ENCODE results near the gene IL23A. TPM values are rescaled to one million over a fixed set of nuclear protein-coding genes. Genes with fewer than 3 reads are reported as not detected.

Gene IL23A
- 0.31 and 1.5 TPM in 2 replicates for total RNA-seq (ENCODE audit: low replicate concordance)

- H3K9ac ChIP-seq: peak within 1 kb of the TSS; percentile 38
- H3K9me3 Mint-ChIP-seq: no peaks in the 10 kb centered on the region
- peaks cover 8% of the 10 kb centered on the region for H3K27me3 Mint-ChIP-seq (ENCODE audit: insufficient read depth, low read depth)
- H3K4me3 Mint-ChIP-seq: peak within 1 kb of the TSS; percentile 2
- no peaks in the 10 kb centered on the region for H4K20me1 ChIP-seq (ENCODE audit: low read depth)
- no peak for TF ChIP-seq EZH2 (IDR thresholded peaks at IDR 0.05)
- TF ChIP-seq EZH2phosphoT487 (IDR thresholded peaks at IDR 0.05): no peak
- TF ChIP-seq CTCF (IDR thresholded peaks at IDR 0.05): no peak
- H3K36me3 ChIP-seq: no peaks in the 10 kb centered on the region
- no peaks in the 10 kb centered on the region for H3K36me3 Mint-ChIP-seq
- H3K4me1 Mint-ChIP-seq: peaks cover 11% of the 10 kb centered on the region
- peak within 1 kb of the TSS; percentile 70 for H3K4me2 ChIP-seq
- peak within 1 kb of the TSS; percentile 73 for H3K27ac ChIP-seq
- H3K4me3 ChIP-seq: peak within 1 kb of the TSS; percentile 18
- H3K4me1 ChIP-seq: peaks cover 20% of the 10 kb centered on the region
- peak within 1 kb of the TSS; percentile 55 for H3K27ac Mint-ChIP-seq
- peak within 1 kb of the TSS; percentile 84 for H2AFZ ChIP-seq (replicated peaks)
- H3K27me3 ChIP-seq: no peaks in the 10 kb centered on the region
- H3K79me2 ChIP-seq (ENCODE audit: low read depth): no peaks in the 10 kb centered on the region
- peak; percentile 54 for DNase-seq (ENCODE audit: low spot score)
- H3K9me3 ChIP-seq (ENCODE audit: low read depth): no peaks in the 10 kb centered on the region
- H3F3A ChIP-seq (ENCODE audit: low read depth): peaks cover 35% of the 10 kb centered on the region
Observed at GRCh38 chr12:56338308-56339157, at the start of gene IL23A. TSS of gene IL23A (plus strand) at chr12:56338884. CDS start at chr12:56339045, 161 bp downstream.

- Mint-ChIP-seq H3K4me3 (no peak overlapping the region), H3K36me3 (peaks cover 5% of the 10 kb centered on the region), H3K27ac (no peak overlapping the region), H3K27me3 (ENCODE audit: insufficient read depth, low read depth) (peaks cover 4% of the 10 kb centered on the region), H3K9me3 (no peaks in the 10 kb centered on the region), H3K4me1 (peaks cover 13% of the 10 kb centered on the region)
- Histone ChIP-seq H2AFZ (replicated peaks) (no peak overlapping the region), H3K27me3 (no peaks in the 10 kb centered on the region), H3K79me2 (ENCODE audit: low read depth) (peaks cover 97% of the 10 kb centered on the region), H4K20me1 (ENCODE audit: low read depth) (peaks cover 29% of the 10 kb centered on the region), H3K27ac (no peak overlapping the region), H3F3A (ENCODE audit: low read depth) (peaks cover 4% of the 10 kb centered on the region), H3K9me3 (ENCODE audit: low read depth) (no peaks in the 10 kb centered on the region), H3K4me2 (no peak overlapping the region), H3K4me1 (peaks cover 6% of the 10 kb centered on the region), H3K9ac (peak overlapping the region; percentile 20), H3K36me3 (peaks cover 5% of the 10 kb centered on the region), H3K4me3 (no peak overlapping the region)
- no peak for DNase-seq (ENCODE audit: low spot score)
- no peak for TF ChIP-seq EZH2phosphoT487 (IDR thresholded peaks at IDR 0.05)
Observed at GRCh38 chr12:56293795-56294194, 44.9 kb upstream of the IL23A start.

- peaks cover 5% of the 10 kb centered on the region for H3K27me3 Mint-ChIP-seq (ENCODE audit: insufficient read depth, low read depth)
- peaks cover 5% of the 10 kb centered on the region for H3K36me3 Mint-ChIP-seq
- H2AFZ ChIP-seq (replicated peaks): no peak overlapping the region
- no peak overlapping the region for H3K4me3 ChIP-seq
- peaks cover 11% of the 10 kb centered on the region for H3K4me1 ChIP-seq
- H3K9me3 ChIP-seq (ENCODE audit: low read depth): no peaks in the 10 kb centered on the region
- no peaks in the 10 kb centered on the region for H3K27me3 ChIP-seq
- no peak overlapping the region for H3K4me2 ChIP-seq
- no peak overlapping the region for H3K9ac ChIP-seq
- peaks cover 39% of the 10 kb centered on the region for H4K20me1 ChIP-seq (ENCODE audit: low read depth)
- no peak overlapping the region for H3K27ac Mint-ChIP-seq
- H3K79me2 ChIP-seq (ENCODE audit: low read depth): peaks cover 84% of the 10 kb centered on the region
- no peak overlapping the region for H3K4me3 Mint-ChIP-seq
- H3K36me3 ChIP-seq: peaks cover 5% of the 10 kb centered on the region
- TF ChIP-seq CTCF (IDR thresholded peaks at IDR 0.05) (no peak), EZH2 (IDR thresholded peaks at IDR 0.05) (no peak), EZH2phosphoT487 (IDR thresholded peaks at IDR 0.05) (no peak)
- H3F3A ChIP-seq (ENCODE audit: low read depth): peaks cover 23% of the 10 kb centered on the region
- H3K4me1 Mint-ChIP-seq: peaks cover 30% of the 10 kb centered on the region
- no peaks in the 10 kb centered on the region for H3K9me3 Mint-ChIP-seq
- DNase-seq (ENCODE audit: low spot score): no peak
- no peak overlapping the region for H3K27ac ChIP-seq
Observed at GRCh38 chr12:56296295-56296694, 42.4 kb upstream of the IL23A start.

GRCh38 chr12:56297400-56297799 lies 41.3 kb upstream of the IL23A start:
- Histone ChIP-seq H3K36me3 (peaks cover 5% of the 10 kb centered on the region), H3K4me2 (no peak overlapping the region), H3K4me1 (peaks cover 11% of the 10 kb centered on the region), H3K27ac (no peak overlapping the region), H3F3A (ENCODE audit: low read depth) (peaks cover 32% of the 10 kb centered on the region), H3K4me3 (no peak overlapping the region), H3K9ac (no peak overlapping the region), H4K20me1 (ENCODE audit: low read depth) (peaks cover 39% of the 10 kb centered on the region), H3K9me3 (ENCODE audit: low read depth) (no peaks in the 10 kb centered on the region), H3K79me2 (ENCODE audit: low read depth) (peaks cover 73% of the 10 kb centered on the region), H3K27me3 (no peaks in the 10 kb centered on the region), H2AFZ (replicated peaks) (no peak overlapping the region)
- no peak overlapping the region for H3K4me3 Mint-ChIP-seq
- peaks cover 30% of the 10 kb centered on the region for H3K4me1 Mint-ChIP-seq
- H3K27ac Mint-ChIP-seq: no peak overlapping the region
- peaks cover 5% of the 10 kb centered on the region for H3K27me3 Mint-ChIP-seq (ENCODE audit: insufficient read depth, low read depth)
- no peaks in the 10 kb centered on the region for H3K9me3 Mint-ChIP-seq
- DNase-seq (ENCODE audit: low spot score): no peak
- H3K36me3 Mint-ChIP-seq: peaks cover 9% of the 10 kb centered on the region
- TF ChIP-seq CTCF (IDR thresholded peaks at IDR 0.05) (no peak), EZH2phosphoT487 (IDR thresholded peaks at IDR 0.05) (no peak), EZH2 (IDR thresholded peaks at IDR 0.05) (no peak)

Measured in neural progenitor cell (in vitro differentiated cells).